HCT116 (cell line): ENCODE results near the gene PLEK. TPM values are rescaled to one million over a fixed set of nuclear protein-coding genes. Genes with fewer than 3 reads are reported as not detected.

Experiments used
- ATAC-seq: fragments of 200-7000 bp; cut with Tn5 transposase; 2 replicates; pipeline ENCODE4 v1.9.1; 2020; ENCODE audit warnings: mild to moderate bottlenecking, moderate library complexity
- BruUV-seq: library from RNA; stranded (reverse); fragments of 400-500 nt; replicated peaks from 2 replicates; lab custom pipeline; 2021; lab: Mats Ljungman, UMichigan
- CTCF ChIA-PET: fragments of 300-600 bp; sonication (Branson Sonifier 250); formaldehyde crosslinking; loops from one replicate; lab custom pipeline; 2021; ENCODE audit warnings: antibody characterized with exemption; lab: Charles Lee
- POLR2A ChIA-PET: fragments of 300-600, 350-600 bp; sonication (Branson Sonifier 250); formaldehyde crosslinking; loops from one replicate; lab custom pipeline; 2021; ENCODE audit warnings: antibody characterized with exemption; lab: Charles Lee
- RAD21 ChIA-PET, 2 experiments: fragments of 300-600 bp; sonication (Branson Sonifier 250); formaldehyde crosslinking; loops; one replicate each; lab custom pipeline; 2023; ENCODE audit warnings: low total read pairs in 2 of 2; ENCODE audit not compliant: uncharacterized antibody in 2 of 2, unreplicated experiment in 2 of 2, low non-redundant PET in 1 of 2; lab: Charles Lee
- DNase-seq: peaks from one replicate; pipeline ENCODE4 v3.0.0-alpha.2; 2010; ENCODE audit warnings: low read depth, low spot score
- H2AFZ ChIP-seq: fragments of 200-600 bp; shearing (Covaris generic), sonication (generic); 2 replicates; pipeline ENCODE4 v1.6.1; 2017; ENCODE audit warnings: low read depth, mixed run types, mixed read lengths, antibody characterized with exemption, low read length; ENCODE audit not compliant: poor library complexity, severe bottlenecking
- H3K27ac ChIP-seq: 2 replicates; pipeline ENCODE4 v1.5.1; 2012; ENCODE audit warnings: low read depth, low read length
- H3K27me3 ChIP-seq: fragments of 200-600 bp; sonication (generic); 2 replicates; pipeline ENCODE4 v1.6.1; 2016; ENCODE audit warnings: mixed run types, low read length, mixed read lengths; ENCODE audit not compliant: insufficient read depth
- H3K36me3 ChIP-seq, 2 experiments: fragments of 200-500 bp in 1 of 2; fragments of 200-600 bp in 1 of 2; sonication (Bioruptor generic) in 1 of 2; sonication (generic) in 1 of 2; 2 replicates each; pipeline versions ENCODE4 v1.5.1 to v1.6.1; 2014 to 2016; ENCODE audit warnings: low read length in 2 of 2, inconsistent platforms in 1 of 2, mixed read lengths in 1 of 2, mixed run types in 1 of 2; ENCODE audit not compliant: insufficient read depth in 2 of 2, control insufficient read depth in 1 of 2
- H3K4me1 ChIP-seq, 2 experiments: fragments of 200-600 bp in 1 of 2; sonication (generic) in 1 of 2; 2 replicates each; pipeline versions ENCODE4 v1.5.1 to v1.6.1; 2012 to 2017; ENCODE audit warnings: low read length in 2 of 2, inconsistent platforms in 1 of 2, mild to moderate bottlenecking in 1 of 2, mixed read lengths in 1 of 2, mixed run types in 1 of 2, moderate library complexity in 1 of 2; ENCODE audit not compliant: insufficient read depth in 2 of 2, control insufficient read depth in 1 of 2
- H3K4me2 ChIP-seq: fragments of 200-600 bp; sonication (generic); 2 replicates; pipeline ENCODE4 v1.6.1; 2017; ENCODE audit warnings: mixed run types, low read length, mixed read lengths
- H3K4me3 ChIP-seq, 2 experiments: fragments of 200-600 bp in 1 of 2; sonication (generic) in 1 of 2; replicated peaks in 1 of 2; 2 replicates each; pipeline ENCODE4 v1.5.1; 2011 to 2016; ENCODE audit warnings: low read length in 2 of 2, control low read depth in 1 of 2, low read depth in 1 of 2, mild to moderate bottlenecking in 1 of 2, mixed read lengths in 1 of 2, mixed run types in 1 of 2
- H3K79me2 ChIP-seq: fragments of 200-600 bp; sonication (generic); 2 replicates; pipeline ENCODE4 v1.6.1; 2017; ENCODE audit warnings: mild to moderate bottlenecking, mixed run types, low read length, moderate library complexity, mixed read lengths; ENCODE audit not compliant: insufficient read depth
- H3K9ac ChIP-seq: fragments of 200-600 bp; sonication (generic); 2 replicates; pipeline ENCODE4 v1.6.1; 2016; ENCODE audit warnings: low read length, mixed read lengths
- H3K9me2 ChIP-seq: fragments of 200-600 bp; sonication (generic), shearing (Covaris generic); 2 replicates; pipeline ENCODE4 v1.6.1; 2017; ENCODE audit warnings: mixed run types, mild to moderate bottlenecking, moderate library complexity; ENCODE audit not compliant: insufficient read depth
- H3K9me3 ChIP-seq, 2 experiments: fragments of 200-500 bp in 1 of 2; fragments of 200-600 bp in 1 of 2; sonication (Bioruptor generic) in 1 of 2; sonication (generic) in 1 of 2; 2 replicates each; pipeline ENCODE4 v1.6.1; 2014 to 2017; ENCODE audit warnings: low read length in 2 of 2, mixed read lengths in 2 of 2, inconsistent platforms in 1 of 2, low read depth in 1 of 2, mild to moderate bottlenecking in 1 of 2, mixed run types in 1 of 2, moderate library complexity in 1 of 2; ENCODE audit not compliant: control insufficient read depth in 1 of 2, insufficient read depth in 1 of 2
- H4K20me1 ChIP-seq: fragments of 200-600 bp; sonication (generic), shearing (Covaris generic); 2 replicates; pipeline ENCODE4 v1.6.1; 2017; ENCODE audit warnings: mixed run types, mild to moderate bottlenecking, moderate library complexity; ENCODE audit not compliant: insufficient read depth
- EGR1 ChIP-seq: IDR thresholded peaks from 2 replicates; pipeline ENCODE4 v1.6.1; 2012; ENCODE audit warnings: low read depth
- ELF1 ChIP-seq: IDR thresholded peaks from 2 replicates; pipeline ENCODE4 v1.6.1; 2012; ENCODE audit warnings: low read depth, borderline replicate concordance
- EZH2phosphoT487 ChIP-seq: fragments of 200-600 bp; IDR thresholded peaks from 2 replicates; pipeline ENCODE4 v1.6.1; 2018; ENCODE audit warnings: antibody characterized with exemption, borderline replicate concordance
- SP1 ChIP-seq: IDR thresholded peaks from 2 replicates; pipeline ENCODE4 v1.6.1; 2012; ENCODE audit warnings: low read depth
- ZBTB33 ChIP-seq: IDR thresholded peaks from 2 replicates; pipeline ENCODE4 v1.6.1; 2011; ENCODE audit warnings: mild to moderate bottlenecking, low read length, moderate library complexity; ENCODE audit not compliant: insufficient replicate concordance; ENCODE audit errors: extremely low read depth
- intact Hi-C: fragments of 100-400 bp; cut with micrococcal nuclease; formaldehyde crosslinking; loops from 2 replicates; pipeline ENCODE4 v1.10.0; 2022
- total RNA-seq: library from RNA; stranded (reverse); gene quantifications from one replicate; pipeline ENCODE4 v1.2.1, GENCODE V29; 2021; ENCODE audit not compliant: unreplicated experiment

The PLEK gene
- total RNA-seq, 1 experiment from 2014 or later = 0.22 TPM

GRCh38 chr2:68385907-68386287, 20.8 kb downstream of the PLEK start (continued):
- TF ChIP-seq ELF1 (no peak), EZH2phosphoT487 (no peak)

DNA sequence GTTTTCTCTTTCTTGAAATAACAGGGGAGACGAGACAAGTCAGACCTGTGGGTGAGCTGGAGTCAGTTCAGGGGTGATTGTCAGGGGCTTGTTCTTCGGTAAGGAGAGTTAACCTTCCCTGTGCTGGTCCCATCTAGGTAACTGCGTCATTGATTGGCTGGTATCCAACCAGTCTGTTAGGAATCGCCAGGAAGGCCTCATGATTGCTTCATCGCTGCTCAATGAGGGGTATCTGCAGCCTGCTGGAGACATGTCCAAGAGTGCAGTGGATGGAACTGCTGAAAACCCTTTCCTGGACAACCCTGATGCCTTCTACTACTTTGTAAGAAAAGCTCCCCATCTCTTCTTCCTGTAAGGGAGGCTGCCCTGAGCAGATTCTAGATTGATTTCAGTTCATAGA, 21.3 kb downstream of the PLEK start:
- ChIA-PET POLR2A (no interaction called here), RAD21 (no interaction called here), CTCF (no interaction called here)
- no peaks in the 10 kb centered on the region for H4K20me1 ChIP-seq
- no peaks in the 10 kb centered on the region for H3K79me2 ChIP-seq
- H3K4me3 ChIP-seq = no peak overlapping the region
- ATAC-seq (no peak), DNase-seq (no peak)
- H3K4me2 ChIP-seq = no peak overlapping the region
- no peaks in the 10 kb centered on the region for H3K4me1 ChIP-seq
- peaks cover 30% of the 10 kb centered on the region; the same call in 1 of the 2 replicates for H3K27me3 ChIP-seq
- H3K9me3 ChIP-seq = no peaks in the 10 kb centered on the region
- TF ChIP-seq EGR1 (no peak), SP1 (no peak), ELF1 (no peak), ZBTB33 (no peak)
- H3K36me3 ChIP-seq = no peaks in the 10 kb centered on the region
- no TSS peak for BruUV-seq
- no peak overlapping the region for H3K27ac ChIP-seq
- no peak overlapping the region for H2AFZ ChIP-seq
- intact Hi-C loops = no loop called here
- no peak overlapping the region for H3K9ac ChIP-seq
- no peaks in the 10 kb centered on the region for H3K9me2 ChIP-seq
